Hematopoietic multipotent progenitor cell (in vitro differentiated cells): ENCODE results near the gene KRT38. TPM values are rescaled to one million over a fixed set of nuclear protein-coding genes. Genes with fewer than 3 reads are reported as not detected.
"Not testable (repeated sequence)": the region's sequence is repeated elsewhere in the genome, so short reads cannot be mapped to it uniquely, and the experiment has no call there.

Source experiments
- DNase-seq, 3 donors: peaks; one replicate each; pipeline ENCODE4 v3.0.0-alpha.2; 2011 to 2015; ENCODE audit warnings: low read depth in 2 of 3, low spot score in 2 of 3
- small RNA-seq: library from RNA; depleted of rRNA; stranded (forward); fragments of <200 nt; gene quantifications from one replicate; pipeline ENCODE3, GENCODE V24; 2012
- total RNA-seq: library from RNA; depleted of rRNA; stranded (reverse); fragments of >200 nt; gene quantifications from one replicate; pipeline ENCODE4 v1.2.3, GENCODE V29; 2012

Gene KRT38
- total RNA-seq, 1 donor = not detected

DNA sequence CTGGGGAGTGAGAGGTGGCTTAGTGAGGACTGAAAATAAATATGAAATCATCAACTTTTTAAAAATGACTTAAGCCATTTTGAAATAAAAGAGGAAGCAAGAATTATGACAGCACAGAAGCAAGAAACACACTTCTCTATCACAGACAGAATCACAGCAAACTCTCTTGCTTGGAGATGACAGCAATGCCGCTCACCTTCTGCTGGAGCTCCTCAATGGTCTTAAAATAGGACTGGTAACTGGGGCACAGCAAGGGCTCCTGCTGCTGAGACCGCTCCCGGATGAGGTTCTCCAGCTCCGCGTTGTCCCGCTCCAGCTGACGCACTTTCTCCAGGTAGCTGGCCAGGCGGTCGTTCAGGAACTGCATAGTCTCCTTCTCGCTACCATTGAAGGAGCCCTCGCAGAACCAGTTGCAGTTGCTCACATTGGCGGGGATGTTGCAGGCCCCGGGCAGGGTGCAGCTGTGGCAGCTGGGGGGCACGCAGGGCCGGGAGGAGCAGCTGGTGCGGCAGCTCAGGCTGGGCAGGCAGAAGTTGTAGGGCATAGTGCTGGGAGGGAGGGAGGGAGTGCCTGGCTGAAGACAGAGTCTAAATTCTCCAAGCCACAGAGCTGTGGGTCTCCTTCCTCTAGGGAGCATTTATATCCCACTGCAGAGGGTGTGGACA, 43.7 kb downstream of the KRT38 start, which contains the start of gene KRT31:
Gene KRT31, minus strand, starts transcription at position 613 of the 665 bp plus-strand sequence. Its CDS starts 69 bp downstream, at position 544.
- DNase-seq = no peak

DNA sequence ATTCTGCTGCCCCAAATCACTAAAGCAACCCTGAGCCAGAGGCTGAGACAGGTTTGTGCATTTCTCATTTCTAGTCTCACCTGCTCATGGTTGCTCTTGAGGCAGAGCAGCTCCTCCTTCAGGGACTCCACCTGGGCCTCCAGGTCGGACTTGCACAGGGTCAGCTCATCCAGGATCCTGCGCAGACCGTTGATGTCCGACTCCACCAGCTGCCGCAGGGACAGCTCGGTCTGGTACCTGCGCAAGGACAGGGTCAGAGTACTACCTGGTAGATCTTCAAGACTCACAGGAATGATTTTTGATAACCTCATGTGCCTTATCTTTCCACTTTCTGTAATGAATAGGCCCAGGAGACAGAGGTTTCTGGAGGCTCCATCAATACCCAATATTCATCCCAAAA, 44.4 kb downstream of the KRT38 start:
- no peak for DNase-seq

DNA sequence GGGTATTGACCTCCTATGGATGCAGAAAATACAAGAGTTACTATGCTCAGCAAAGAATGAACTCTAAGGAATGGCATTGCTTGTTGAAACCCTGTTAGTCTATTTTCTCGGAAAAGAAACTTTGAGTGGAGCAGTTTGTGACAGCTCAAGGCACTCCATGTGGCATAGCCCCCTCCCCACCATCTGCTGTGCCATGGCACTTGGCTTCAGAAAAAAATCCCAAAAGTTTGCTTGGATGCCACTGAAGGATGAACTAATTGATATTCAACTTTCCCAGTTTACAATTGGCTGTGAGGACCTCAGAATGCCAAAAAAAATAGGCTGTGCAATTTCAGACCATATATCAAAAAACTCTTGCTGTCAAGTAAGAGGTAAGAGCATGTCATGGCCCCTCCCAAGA, 45.2 kb downstream of the KRT38 start:
- no peak for DNase-seq

DNA sequence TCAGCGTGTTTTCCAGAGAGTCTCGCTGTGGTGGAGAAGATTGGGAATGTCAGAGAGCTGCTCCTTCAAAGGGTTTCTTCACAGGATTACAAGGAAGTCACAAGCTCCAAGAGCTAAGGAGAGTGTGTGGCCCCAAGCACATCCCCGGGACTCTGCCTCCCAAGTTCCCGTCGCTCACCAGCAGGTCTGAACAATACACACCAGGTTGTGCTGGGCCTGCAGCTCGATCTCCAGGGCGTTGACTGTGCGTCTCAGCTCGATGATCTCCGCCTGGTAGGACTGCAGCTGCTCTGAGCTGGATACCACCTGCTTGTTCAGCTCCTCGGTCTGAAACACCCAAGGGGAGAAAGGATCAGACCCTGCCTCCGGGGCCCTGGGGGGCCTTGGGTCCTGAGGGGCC, 45.7 kb downstream of the KRT38 start:
- DNase-seq = not testable (repeated sequence)

DNA sequence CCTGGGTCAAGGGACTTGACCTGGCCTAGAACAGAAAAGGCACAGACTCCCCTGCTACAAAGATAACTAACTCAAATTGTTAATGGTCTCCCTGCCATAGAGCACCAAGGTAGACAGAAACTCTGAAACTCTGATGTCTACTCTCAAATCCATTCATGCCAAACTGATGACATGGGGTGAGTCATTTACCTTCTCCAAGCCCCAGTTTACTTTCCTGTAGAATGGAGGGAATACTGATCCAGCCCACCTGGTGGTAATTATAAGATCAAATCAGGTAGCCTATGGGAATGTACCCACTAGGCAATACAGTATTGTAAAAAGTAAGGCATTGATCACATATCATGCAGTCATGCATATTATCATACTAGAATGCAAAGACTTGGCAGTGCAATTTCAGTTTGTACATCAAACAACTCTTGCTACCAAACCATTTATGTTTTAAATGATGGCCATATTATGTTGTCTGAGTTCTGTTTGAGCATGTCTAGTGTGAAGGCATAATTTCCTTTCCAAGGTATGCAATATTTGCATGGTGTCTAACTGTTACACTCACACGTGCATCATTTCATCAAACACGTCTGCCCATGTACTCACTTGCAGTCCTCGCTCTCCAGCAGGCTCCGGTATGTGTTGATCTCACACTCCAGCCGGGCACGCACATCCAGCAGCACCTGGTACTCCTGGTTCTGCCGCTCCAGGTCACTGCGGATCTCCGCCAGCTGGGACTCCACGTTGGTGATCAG, 46.4 kb downstream of the KRT38 start:
- DNase-seq = no peak

DNA sequence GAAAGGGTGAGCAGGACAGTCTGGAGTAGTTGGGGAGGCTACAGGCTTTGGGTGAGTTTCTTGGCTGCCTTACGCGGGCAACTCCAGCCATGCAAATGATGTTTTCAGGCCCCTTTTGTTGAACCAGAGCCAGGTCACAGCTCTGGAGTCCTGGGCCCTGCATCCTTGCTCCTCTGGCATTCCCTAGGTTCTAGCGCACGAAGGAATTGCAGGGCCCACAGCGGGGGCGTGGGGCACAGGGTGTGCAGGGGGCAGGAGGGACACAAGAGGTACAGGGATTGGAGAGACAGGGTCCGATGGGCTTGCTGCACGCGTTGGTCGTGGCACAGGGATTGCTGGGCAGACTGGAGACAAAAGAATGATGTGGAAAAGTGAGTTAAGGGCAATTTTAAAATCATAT, 47.0 kb downstream of the KRT38 start:
- DNase-seq = no peak

DNA sequence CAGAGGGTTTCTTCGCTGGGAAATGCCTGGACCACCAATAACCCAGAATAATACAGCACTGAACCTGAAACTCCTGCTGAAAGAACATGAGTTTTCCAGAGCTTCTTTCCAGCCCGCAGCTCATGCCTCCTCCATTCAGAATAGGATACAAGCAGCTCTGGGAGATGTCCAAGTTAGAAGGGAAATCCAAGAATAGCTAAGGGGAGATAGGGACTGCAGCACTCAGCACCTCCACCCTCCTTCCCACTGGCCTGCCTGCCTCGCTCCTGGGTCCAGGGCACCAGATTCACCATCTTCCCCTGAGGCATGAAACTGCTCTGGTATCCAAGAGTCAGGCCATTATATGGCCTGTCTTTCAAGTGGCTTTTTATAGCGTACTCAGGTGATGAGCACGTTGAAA, 47.5 kb downstream of the KRT38 start:
- DNase-seq = no peak

DNA sequence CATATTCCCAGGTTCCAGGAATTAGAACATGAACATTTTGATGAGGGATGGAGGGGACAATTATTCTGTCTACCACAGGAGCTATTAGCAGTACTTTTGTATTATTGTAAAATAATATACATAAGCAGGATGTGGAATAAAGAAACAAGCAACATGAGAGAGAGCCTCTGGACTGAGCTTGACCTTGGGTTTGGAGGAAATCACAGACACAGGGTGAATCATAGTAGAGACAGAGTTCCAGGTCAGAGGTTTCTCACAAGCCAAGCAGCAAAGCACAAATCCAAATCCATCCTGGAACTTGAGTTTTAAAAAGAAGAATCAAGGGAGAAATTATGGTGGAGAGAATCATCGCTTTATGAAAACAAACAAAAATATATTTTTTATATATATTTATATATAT, 48.5 kb downstream of the KRT38 start:
- DNase-seq = no peak

DNA sequence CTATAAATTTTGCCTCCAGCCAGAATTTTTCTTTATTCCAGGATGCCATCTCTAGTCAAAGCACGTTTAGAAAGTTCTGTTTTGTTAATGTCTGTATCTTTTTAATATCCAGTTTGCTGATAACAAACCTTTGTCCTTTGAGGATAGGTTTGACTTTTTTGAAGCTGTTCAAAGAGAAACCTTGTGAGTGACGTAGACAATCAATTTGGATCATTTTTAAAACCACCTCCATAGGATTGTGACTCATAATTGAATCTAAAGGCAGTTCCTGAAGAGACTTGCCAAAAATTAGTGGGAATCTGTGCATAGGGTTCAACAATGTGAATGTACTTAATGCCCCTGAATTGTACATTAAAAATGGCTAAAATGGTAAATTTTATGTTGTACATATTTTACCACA, 49.2 kb downstream of the KRT38 start:
- no peak for DNase-seq

DNA sequence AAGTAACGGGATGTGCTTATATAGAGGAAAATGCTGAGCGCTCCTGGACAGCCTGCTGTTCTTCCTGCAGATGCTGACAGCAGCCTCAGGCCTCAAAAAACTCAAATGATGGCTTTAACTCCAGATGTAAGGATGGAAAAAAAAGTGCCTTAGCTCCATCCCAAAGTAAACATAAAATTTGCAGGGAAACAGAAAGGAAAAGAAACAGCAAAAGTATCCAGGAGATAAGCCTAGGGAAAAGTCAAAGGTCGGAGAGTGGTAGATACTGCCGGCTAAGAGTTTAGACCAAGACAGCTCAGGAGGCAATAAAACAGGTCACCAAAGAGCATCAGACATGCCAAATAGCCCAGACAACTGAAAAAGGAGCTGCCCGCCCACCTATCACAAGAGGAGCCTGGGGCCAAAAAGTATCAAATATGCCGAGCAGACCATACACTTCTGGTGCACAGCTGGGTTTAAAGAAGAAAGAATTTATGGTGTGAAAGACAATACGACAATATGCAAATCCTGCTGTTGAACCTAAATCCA, 50.3 kb downstream of the KRT38 start:
- DNase-seq = no peak

DNA sequence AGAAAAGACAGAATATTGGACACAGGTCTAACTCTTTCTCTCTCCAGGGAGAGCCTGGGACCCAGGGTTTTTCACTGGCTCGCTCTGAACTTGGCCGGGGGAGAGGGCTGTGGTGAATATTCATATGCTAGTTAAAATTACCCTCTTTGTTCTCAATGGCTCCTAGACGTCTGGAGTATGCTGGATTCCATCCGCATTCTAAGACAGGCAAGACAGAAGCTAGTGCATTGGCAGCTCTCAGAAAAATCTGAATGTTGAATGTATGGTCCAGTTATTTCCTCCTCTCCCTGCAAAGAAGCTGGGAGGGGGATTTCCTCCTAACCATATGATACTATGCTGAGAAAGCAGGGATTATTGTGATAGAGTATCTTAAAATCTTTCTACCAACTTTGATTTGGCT, 53.1 kb downstream of the KRT38 start:
- DNase-seq = no peak

DNA sequence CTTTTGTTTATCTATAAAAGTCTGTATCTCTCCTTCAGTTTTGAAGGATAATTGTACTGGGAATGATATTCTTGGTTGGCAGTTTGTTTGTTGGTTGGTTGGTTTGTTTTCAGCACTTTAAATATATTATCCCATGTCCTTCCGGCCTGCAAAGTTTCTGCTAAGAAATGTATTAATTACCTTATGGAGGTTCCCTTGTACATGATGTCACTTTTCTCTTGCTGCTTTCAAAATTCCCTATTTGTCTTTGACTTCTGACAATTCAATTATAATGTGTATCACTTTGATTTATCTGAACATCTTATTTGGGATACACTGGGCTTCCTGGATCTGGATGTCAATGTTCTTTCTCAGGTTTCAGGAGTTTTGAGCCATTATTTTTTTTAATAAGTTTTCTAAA, 54.6 kb downstream of the KRT38 start:
- DNase-seq = no peak

Small RNA genes within 50 kb of the gene (small RNA-seq; reads per million reads assigned to genes)
- 7.4 reads per million, percentile 90 among the genes with 10 or more reads in this experiment for gene RNU2-32P

Other genes starting within 250 kb of the KRT38 start
- gene KRTAP9-2, start 214.3 kb downstream of the KRT38 start, total RNA-seq = not detected
- gene KRTAP9-3, start 208.5 kb downstream of the KRT38 start, total RNA-seq = not detected
- gene KRTAP9-8, start 203.0 kb downstream of the KRT38 start, total RNA-seq = not detected
- not detected for gene KRTAP9-4, start 191.3 kb downstream of the KRT38 start, total RNA-seq
- gene KRTAP9-9, start 185.6 kb downstream of the KRT38 start, total RNA-seq = not detected
- gene KRTAP9-6, start 175.6 kb downstream of the KRT38 start, total RNA-seq = not detected
- gene KRTAP9-7, start 165.3 kb downstream of the KRT38 start, total RNA-seq = not detected
- gene KRTAP29-1, start 138.1 kb downstream of the KRT38 start, total RNA-seq = not detected
- 0.27 TPM for gene KRTAP16-1, start 131.7 kb downstream of the KRT38 start, total RNA-seq
- not detected for gene KRTAP17-1, start 125.3 kb downstream of the KRT38 start, total RNA-seq
- gene KRT33A, start 90.2 kb downstream of the KRT38 start, total RNA-seq = not detected
- gene KRT33B, start 71.2 kb downstream of the KRT38 start, total RNA-seq = not detected
- gene KRT34, start 58.7 kb downstream of the KRT38 start, total RNA-seq = not detected
- gene KRT31, start 43.4 kb downstream of the KRT38 start, total RNA-seq = not detected
- not detected for gene KRT37, start 16.4 kb downstream of the KRT38 start, total RNA-seq
- gene KRT32, start 26.4 kb upstream of the KRT38 start, total RNA-seq = not detected
- gene KRT35, start 40.2 kb upstream of the KRT38 start, total RNA-seq = not detected
- not detected for gene KRT36, start 48.9 kb upstream of the KRT38 start, total RNA-seq
- gene KRT13, start 64.6 kb upstream of the KRT38 start, total RNA-seq = not detected
- gene KRT15, start 77.9 kb upstream of the KRT38 start, total RNA-seq = not detected
- not detected for gene KRT19, start 87.3 kb upstream of the KRT38 start, total RNA-seq
- not detected for gene KRT9, start 131.1 kb upstream of the KRT38 start, total RNA-seq
- gene KRT14, start 145.9 kb upstream of the KRT38 start, total RNA-seq = not detected
- gene KRT16, start 171.8 kb upstream of the KRT38 start, total RNA-seq = not detected
- not detected for gene KRT17, start 183.6 kb upstream of the KRT38 start, total RNA-seq
- gene EIF1, start 247.9 kb upstream of the KRT38 start, total RNA-seq = 201 TPM